GM19099 (cell line): ENCODE data around the gene ZNRF1.

Source experiments
- POLR2A ChIP-seq: IDR thresholded peaks from 3 replicates; pipeline ENCODE4 v1.6.1; 2011; ENCODE audit warnings: low read depth; ENCODE audit not compliant: insufficient read length; ENCODE audit errors: extremely low read depth

ZNRF1 gene

GRCh38 chr16:75093598-75094540, 95.0 kb downstream of the ZNRF1 start:
- no peak for TF ChIP-seq POLR2A

GRCh38 chr16:75095204-75095621, 96.4 kb downstream of the ZNRF1 start:
- TF ChIP-seq POLR2A, result no peak

GRCh38 chr16:75096656-75097055, 97.8 kb downstream of the ZNRF1 start:
- no peak for TF ChIP-seq POLR2A

- no peak for TF ChIP-seq POLR2A
Observed at GRCh38 chr16:75097191-75097761, 98.5 kb downstream of the ZNRF1 start.

- TF ChIP-seq POLR2A, result no peak
Observed at GRCh38 chr16:75097941-75098901, 99.4 kb downstream of the ZNRF1 start.

GRCh38 chr16:75099075-75099667, 100.3 kb downstream of the ZNRF1 start:
- TF ChIP-seq POLR2A, result no peak

GRCh38 chr16:75099738-75100602, 101.1 kb downstream of the ZNRF1 start:
- no peak for TF ChIP-seq POLR2A

GRCh38 chr16:75100603-75100990, 101.8 kb downstream of the ZNRF1 start:
- TF ChIP-seq POLR2A, result no peak

GRCh38 chr16:75101635-75102034, 102.8 kb downstream of the ZNRF1 start:
- TF ChIP-seq POLR2A, result no peak

GRCh38 chr16:75102595-75102994, 103.8 kb downstream of the ZNRF1 start:
- TF ChIP-seq POLR2A, result no peak

GRCh38 chr16:75103994-75104393, 105.2 kb downstream of the ZNRF1 start:
- no peak for TF ChIP-seq POLR2A

- no peak for TF ChIP-seq POLR2A
Observed at GRCh38 chr16:75104836-75105235, 106.0 kb downstream of the ZNRF1 start.

- TF ChIP-seq POLR2A, result no peak
Observed at GRCh38 chr16:75105306-75106061, 106.7 kb downstream of the ZNRF1 start.
